HG03558 (cell line): ENCODE measurements around the gene TAS2R41.

ENCODE experiments used
- ATAC-seq: cut with Tn5 transposase; IDR thresholded peaks from one replicate; pipeline ENCODE4 v1.9.1; 2021; ENCODE audit warnings: moderate number of reproducible peaks; ENCODE audit not compliant: unreplicated experiment; ENCODE audit errors: extremely low read depth

Gene TAS2R41

GRCh38 chr7:143477501-143478150, at the start of gene TAS2R41:
Gene TAS2R41, plus strand, starts transcription at chr7:143477873. Its CDS starts 0 bp downstream, at chr7:143477873.
- no peak for ATAC-seq

- ATAC-seq, result no peak
Measured at GRCh38 chr7:143429770-143430698, 47.6 kb upstream of the TAS2R41 start.

GRCh38 chr7:143431109-143431508, 46.6 kb upstream of the TAS2R41 start:
- ATAC-seq, result no peak

GRCh38 chr7:143433759-143434158, 43.9 kb upstream of the TAS2R41 start:
- no peak for ATAC-seq

- no peak for ATAC-seq
Measured at GRCh38 chr7:143434660-143435059, 43.0 kb upstream of the TAS2R41 start.

GRCh38 chr7:143435266-143435665, 42.4 kb upstream of the TAS2R41 start:
- ATAC-seq, result no peak

GRCh38 chr7:143436325-143436946, 41.2 kb upstream of the TAS2R41 start:
- peak; percentile 72 for ATAC-seq

- ATAC-seq, result no peak
Measured at GRCh38 chr7:143437578-143437977, 40.1 kb upstream of the TAS2R41 start.

- no peak for ATAC-seq
Measured at GRCh38 chr7:143439866-143440265, 37.8 kb upstream of the TAS2R41 start.

GRCh38 chr7:143443153-143443552, 34.5 kb upstream of the TAS2R41 start, which contains the start of gene TAS2R60:
Gene TAS2R60, plus strand, starts transcription at chr7:143443453. Its CDS starts 0 bp downstream, at chr7:143443453.
- ATAC-seq, result no peak

- no peak for ATAC-seq
Measured at GRCh38 chr7:143444063-143444782, 33.5 kb upstream of the TAS2R41 start.

GRCh38 chr7:143444785-143445184, 32.9 kb upstream of the TAS2R41 start:
- no peak for ATAC-seq

- ATAC-seq, result no peak
Measured at GRCh38 chr7:143447466-143447865, 30.2 kb upstream of the TAS2R41 start.

GRCh38 chr7:143448429-143448828, 29.2 kb upstream of the TAS2R41 start:
- no peak for ATAC-seq

GRCh38 chr7:143449793-143450192, 27.9 kb upstream of the TAS2R41 start:
- no peak for ATAC-seq

- ATAC-seq, result no peak
Measured at GRCh38 chr7:143451122-143451521, 26.6 kb upstream of the TAS2R41 start.

- ATAC-seq, result no peak
Measured at GRCh38 chr7:143451746-143452145, 25.9 kb upstream of the TAS2R41 start.

- no peak for ATAC-seq
Measured at GRCh38 chr7:143452495-143452894, 25.2 kb upstream of the TAS2R41 start.

- no peak for ATAC-seq
Measured at GRCh38 chr7:143454091-143454680, 23.5 kb upstream of the TAS2R41 start.

- no peak for ATAC-seq
Measured at GRCh38 chr7:143455491-143455890, 22.2 kb upstream of the TAS2R41 start.
